ENCODE results near the gene RNASE7. TPM values are rescaled to one million over a fixed set of nuclear protein-coding genes. Genes with fewer than 3 reads are reported as not detected.

The RNASE7 gene
- total and polyA plus RNA-seq, 2 donors from 2014 or later: not detected

GRCh38 chr14:21053184-21054122 lies 11.3 kb downstream of the RNASE7 start:
- H3K4me3 ChIP-seq (ENCODE audit: low read length in 3 of 3): no peak overlapping the region
- H3K9ac ChIP-seq (ENCODE audit: low read length in 3 of 3): no peak overlapping the region
- no peak overlapping the region for H3K27ac ChIP-seq (ENCODE audit: low read depth in 2 of 2, low read length in 2 of 2)
- H3K9me3 ChIP-seq (ENCODE audit: control insufficient read depth in 2 of 3, insufficient read depth in 1 of 3, low read length in 3 of 3): no peaks in the 10 kb centered on the region
- no peak for DNase-seq
- no peak for TF ChIP-seq CTCF (IDR thresholded peaks at IDR 0.05; ENCODE audit: borderline replicate concordance, extremely low read depth, insufficient read depth)
- H3K27me3 ChIP-seq (ENCODE audit: control insufficient read depth, insufficient read depth, low read length): no peaks in the 10 kb centered on the region
- H3K36me3 ChIP-seq (ENCODE audit: control insufficient read depth in 2 of 3, insufficient read depth in 3 of 3, low read length in 3 of 3): no peaks in the 10 kb centered on the region
- FAIRE-seq: no peak
- H3K4me1 ChIP-seq (ENCODE audit: control insufficient read depth in 2 of 3, insufficient read depth in 2 of 3, low read depth in 1 of 3, low read length in 3 of 3): peaks cover 0 to 21% (median 5%) of the 10 kb centered on the region in 3 donors
- intact Hi-C loops (cut with DNase I): no loop called here

GRCh38 chr14:21054123-21054767 lies 12.1 kb downstream of the RNASE7 start:
- no peak overlapping the region for H3K27ac ChIP-seq (ENCODE audit: low read depth in 2 of 2, low read length in 2 of 2)
- intact Hi-C loops (cut with DNase I): no loop called here
- H3K9me3 ChIP-seq (ENCODE audit: control insufficient read depth in 2 of 3, insufficient read depth in 1 of 3, low read length in 3 of 3): no peaks in the 10 kb centered on the region
- no peak for TF ChIP-seq CTCF (IDR thresholded peaks at IDR 0.05; ENCODE audit: borderline replicate concordance, extremely low read depth, insufficient read depth)
- no peak overlapping the region for H3K4me3 ChIP-seq (ENCODE audit: low read length in 3 of 3)
- no peak for DNase-seq
- H3K27me3 ChIP-seq (ENCODE audit: control insufficient read depth, insufficient read depth, low read length): no peaks in the 10 kb centered on the region
- no peak overlapping the region for H3K9ac ChIP-seq (ENCODE audit: low read length in 3 of 3)
- no peaks in the 10 kb centered on the region for H3K36me3 ChIP-seq (ENCODE audit: control insufficient read depth in 2 of 3, insufficient read depth in 3 of 3, low read length in 3 of 3)
- peaks cover 0 to 21% (median 5%) of the 10 kb centered on the region in 3 donors for H3K4me1 ChIP-seq (ENCODE audit: control insufficient read depth in 2 of 3, insufficient read depth in 2 of 3, low read depth in 1 of 3, low read length in 3 of 3)
- no peak for FAIRE-seq

DNA sequence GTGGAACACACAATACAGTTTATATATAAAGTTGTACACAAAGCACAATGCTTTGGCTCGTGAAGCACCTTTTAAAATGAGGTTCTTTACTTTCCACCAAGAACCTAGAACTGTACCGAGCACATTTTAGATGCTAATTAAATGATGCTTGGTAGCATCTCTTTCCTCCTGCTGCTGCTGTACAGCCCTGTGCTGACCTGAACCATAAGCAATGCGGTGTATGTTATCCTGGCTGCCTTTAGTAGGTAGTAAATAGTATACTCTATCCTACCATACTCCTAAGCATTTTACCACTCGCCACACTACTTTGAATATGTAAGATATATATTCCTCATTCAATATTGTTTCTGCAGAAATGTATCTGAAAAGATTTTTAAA lies 12.6 kb downstream of the RNASE7 start:
- Histone ChIP-seq H3K9me3 (ENCODE audit: control insufficient read depth in 2 of 3, insufficient read depth in 1 of 3, low read length in 3 of 3) (no peaks in the 10 kb centered on the region), H3K27me3 (ENCODE audit: control insufficient read depth, insufficient read depth, low read length) (no peaks in the 10 kb centered on the region), H3K36me3 (ENCODE audit: control insufficient read depth in 2 of 3, insufficient read depth in 3 of 3, low read length in 3 of 3) (no peaks in the 10 kb centered on the region), H3K27ac (ENCODE audit: low read depth in 2 of 2, low read length in 2 of 2) (no peak overlapping the region), H3K4me1 (ENCODE audit: control insufficient read depth in 2 of 3, insufficient read depth in 2 of 3, low read depth in 1 of 3, low read length in 3 of 3) (peaks cover 0 to 21% (median 5%) of the 10 kb centered on the region in 3 donors), H3K4me3 (ENCODE audit: low read length in 3 of 3) (no peak overlapping the region), H3K9ac (ENCODE audit: low read length in 3 of 3) (no peak overlapping the region)
- DNase-seq (no peak), FAIRE-seq (no peak)
- intact Hi-C loops (cut with DNase I): no loop called here
- no peak for TF ChIP-seq CTCF (IDR thresholded peaks at IDR 0.05; ENCODE audit: borderline replicate concordance, extremely low read depth, insufficient read depth)
